K562 (cell line): ENCODE measurements around the gene BEST1. TPM values are rescaled to one million over a fixed set of nuclear protein-coding genes. Genes with fewer than 3 reads are reported as not detected.
A peak's percentile ranks its signal among the peaks of the same experiment; 100 is the strongest.

Experiments used
- CBX2 ChIP-seq: fragments of 200-600 bp; sonication (generic); IDR thresholded peaks from one replicate; pipeline ENCODE4 v1.6.1; 2012; ENCODE audit warnings: mild to moderate bottlenecking, low read length, inconsistent platforms; ENCODE audit not compliant: insufficient read depth, poor library complexity, severe bottlenecking
- CHCHD3 ChIP-seq: fragments of 250-450 bp; sonication (Bioruptor Pico); IDR thresholded peaks from 2 replicates; pipeline ENCODE4 v2.1.2; 2022; ENCODE audit warnings: mild to moderate bottlenecking
- CREB5 ChIP-seq: fragments of 250-450 bp; sonication (Bioruptor Pico); IDR thresholded peaks from 2 replicates; pipeline ENCODE4 v1.5.0; 2020; ENCODE audit warnings: mild to moderate bottlenecking
- E2F3 ChIP-seq: fragments of 250-450 bp; sonication (Bioruptor Pico); IDR thresholded peaks from 2 replicates; pipeline ENCODE4 v1.4.0; 2020; ENCODE audit warnings: mild to moderate bottlenecking
- HOMEZ ChIP-seq: fragments of 250-450 bp; sonication (Bioruptor Pico); IDR thresholded peaks from 2 replicates; pipeline ENCODE4 v1.4.0; 2020; ENCODE audit warnings: mild to moderate bottlenecking, moderate library complexity
- NFRKB ChIP-seq: fragments of 450-650 bp; IDR thresholded peaks from 2 replicates; pipeline ENCODE4 v1.6.1; 2016; ENCODE audit warnings: low read depth
- SMARCB1 ChIP-seq: IDR thresholded peaks from 2 replicates; pipeline ENCODE4 v1.6.1; 2011; ENCODE audit warnings: improper control_type of control experiment, low read depth; ENCODE audit not compliant: insufficient read length
- polyA plus RNA-seq, 8 experiments: library from polyadenylated mRNA; depleted of rRNA in 4 of 8; stranded (reverse) in 5 of 8; unstranded in 3 of 8; fragments of >200 nt; fragmentation: Nextera tagmentation in 2 of 8; fragmentation: Illumina TruSeq in 1 of 8; extraction: Ambion mirVana in 2 of 8; extraction: Trizol in 1 of 8; gene quantifications; 2 replicates each; pipeline versions ENCODE4 v1.2.1 to v1.2.3, GENCODE V29; 2011 to 2014; ENCODE audit warnings: inconsistent platforms in 1 of 8, missing spikeins in 1 of 8
- total RNA-seq, 7 experiments: library from RNA; depleted of rRNA in 6 of 7; stranded (reverse); fragments of >200 nt in 6 of 7; fragmentation: Illumina TruSeq in 2 of 7; extraction: Trizol in 2 of 7; gene quantifications; 2 replicates each; pipeline versions ENCODE4 v1.2.1 to v1.2.3, GENCODE V29; 2011 to 2021; ENCODE audit warnings: low replicate concordance in 1 of 7
- TF ChIP-seq, protein P1 (sequence below), 2 experiments: fragments of 450-650 bp in 1 of 2; IDR thresholded peaks; 2 replicates each; pipeline ENCODE4 v1.6.1; 2011 to 2017; ENCODE audit warnings: low read depth in 2 of 2, antibody characterized with exemption in 1 of 2, borderline replicate concordance in 1 of 2, low read length in 1 of 2, mild to moderate bottlenecking in 1 of 2, mixed read lengths in 1 of 2; ENCODE audit not compliant: control insufficient read depth in 1 of 2
- TF ChIP-seq, protein P2 (sequence below), 2 experiments: fragments of 450-650 bp in 1 of 2; sonication (generic) in 1 of 2; formaldehyde crosslinking in 1 of 2; IDR thresholded peaks; 2 replicates each; pipeline versions ENCODE4 v1.7.1 to v1.9.0; 2016 to 2022; ENCODE audit warnings: inconsistent platforms in 1 of 2, mild to moderate bottlenecking in 1 of 2, missing genetic modification reagents in 1 of 2

Gene BEST1
- total and polyA plus RNA-seq, 9 of the 15 experiments (the other 6 are each of a cell fraction or from before 2014, with no cell fraction given): 0.07 to 1.3 (median 0.40) TPM

- TF ChIP-seq, protein P1, sequence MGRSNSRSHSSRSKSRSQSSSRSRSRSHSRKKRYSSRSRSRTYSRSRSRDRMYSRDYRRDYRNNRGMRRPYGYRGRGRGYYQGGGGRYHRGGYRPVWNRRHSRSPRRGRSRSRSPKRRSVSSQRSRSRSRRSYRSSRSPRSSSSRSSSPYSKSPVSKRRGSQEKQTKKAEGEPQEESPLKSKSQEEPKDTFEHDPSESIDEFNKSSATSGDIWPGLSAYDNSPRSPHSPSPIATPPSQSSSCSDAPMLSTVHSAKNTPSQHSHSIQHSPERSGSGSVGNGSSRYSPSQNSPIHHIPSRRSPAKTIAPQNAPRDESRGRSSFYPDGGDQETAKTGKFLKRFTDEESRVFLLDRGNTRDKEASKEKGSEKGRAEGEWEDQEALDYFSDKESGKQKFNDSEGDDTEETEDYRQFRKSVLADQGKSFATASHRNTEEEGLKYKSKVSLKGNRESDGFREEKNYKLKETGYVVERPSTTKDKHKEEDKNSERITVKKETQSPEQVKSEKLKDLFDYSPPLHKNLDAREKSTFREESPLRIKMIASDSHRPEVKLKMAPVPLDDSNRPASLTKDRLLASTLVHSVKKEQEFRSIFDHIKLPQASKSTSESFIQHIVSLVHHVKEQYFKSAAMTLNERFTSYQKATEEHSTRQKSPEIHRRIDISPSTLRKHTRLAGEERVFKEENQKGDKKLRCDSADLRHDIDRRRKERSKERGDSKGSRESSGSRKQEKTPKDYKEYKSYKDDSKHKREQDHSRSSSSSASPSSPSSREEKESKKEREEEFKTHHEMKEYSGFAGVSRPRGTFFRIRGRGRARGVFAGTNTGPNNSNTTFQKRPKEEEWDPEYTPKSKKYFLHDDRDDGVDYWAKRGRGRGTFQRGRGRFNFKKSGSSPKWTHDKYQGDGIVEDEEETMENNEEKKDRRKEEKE (IDR thresholded peaks at IDR 0.05; ENCODE audit: borderline replicate concordance in 1 of 2, control insufficient read depth in 1 of 2, low read depth in 2 of 2, low read length in 1 of 2): 0 out of 4 replicates have a peak, but pooled peaks of 1 of the 2 experiments have one; percentile 20
- TF ChIP-seq SMARCB1: no peak
- TF ChIP-seq HOMEZ (CRISPR knock-in tag): no peak
- TF ChIP-seq NFRKB: no peak
- TF ChIP-seq CBX2: no peak
- TF ChIP-seq, protein P2, sequence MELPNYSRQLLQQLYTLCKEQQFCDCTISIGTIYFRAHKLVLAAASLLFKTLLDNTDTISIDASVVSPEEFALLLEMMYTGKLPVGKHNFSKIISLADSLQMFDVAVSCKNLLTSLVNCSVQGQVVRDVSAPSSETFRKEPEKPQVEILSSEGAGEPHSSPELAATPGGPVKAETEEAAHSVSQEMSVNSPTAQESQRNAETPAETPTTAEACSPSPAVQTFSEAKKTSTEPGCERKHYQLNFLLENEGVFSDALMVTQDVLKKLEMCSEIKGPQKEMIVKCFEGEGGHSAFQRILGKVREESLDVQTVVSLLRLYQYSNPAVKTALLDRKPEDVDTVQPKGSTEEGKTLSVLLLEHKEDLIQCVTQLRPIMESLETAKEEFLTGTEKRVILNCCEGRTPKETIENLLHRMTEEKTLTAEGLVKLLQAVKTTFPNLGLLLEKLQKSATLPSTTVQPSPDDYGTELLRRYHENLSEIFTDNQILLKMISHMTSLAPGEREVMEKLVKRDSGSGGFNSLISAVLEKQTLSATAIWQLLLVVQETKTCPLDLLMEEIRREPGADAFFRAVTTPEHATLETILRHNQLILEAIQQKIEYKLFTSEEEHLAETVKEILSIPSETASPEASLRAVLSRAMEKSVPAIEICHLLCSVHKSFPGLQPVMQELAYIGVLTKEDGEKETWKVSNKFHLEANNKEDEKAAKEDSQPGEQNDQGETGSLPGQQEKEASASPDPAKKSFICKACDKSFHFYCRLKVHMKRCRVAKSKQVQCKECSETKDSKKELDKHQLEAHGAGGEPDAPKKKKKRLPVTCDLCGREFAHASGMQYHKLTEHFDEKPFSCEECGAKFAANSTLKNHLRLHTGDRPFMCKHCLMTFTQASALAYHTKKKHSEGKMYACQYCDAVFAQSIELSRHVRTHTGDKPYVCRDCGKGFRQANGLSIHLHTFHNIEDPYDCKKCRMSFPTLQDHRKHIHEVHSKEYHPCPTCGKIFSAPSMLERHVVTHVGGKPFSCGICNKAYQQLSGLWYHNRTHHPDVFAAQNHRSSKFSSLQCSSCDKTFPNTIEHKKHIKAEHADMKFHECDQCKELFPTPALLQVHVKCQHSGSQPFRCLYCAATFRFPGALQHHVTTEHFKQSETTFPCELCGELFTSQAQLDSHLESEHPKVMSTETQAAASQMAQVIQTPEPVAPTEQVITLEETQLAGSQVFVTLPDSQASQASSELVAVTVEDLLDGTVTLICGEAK (IDR thresholded peaks at IDR 0.05): no peak
- TF ChIP-seq, protein P2 (CRISPR knock-in tag; IDR thresholded peaks at IDR 0.05): 0 out of 2 replicates have a peak, but pooled peaks have one; percentile 25
- TF ChIP-seq CHCHD3 (CRISPR knock-in tag): no peak
- no peak for TF ChIP-seq E2F3 (CRISPR knock-in tag)
- TF ChIP-seq CREB5: no peak
Measured at GRCh38 chr11:61962213-61963015, 12.3 kb downstream of the BEST1 start (continued).
